Measurements from ENCODE around the gene KCNQ5. TPM values are rescaled to one million over a fixed set of nuclear protein-coding genes. Genes with fewer than 3 reads are reported as not detected.
"Not testable (repeated sequence)": the region's sequence is repeated elsewhere in the genome, so short reads cannot be mapped to it uniquely, and the experiment has no call there.

Gene KCNQ5
- total RNA-seq, 1 donor from 2014 or later = 0.11 TPM

DNA sequence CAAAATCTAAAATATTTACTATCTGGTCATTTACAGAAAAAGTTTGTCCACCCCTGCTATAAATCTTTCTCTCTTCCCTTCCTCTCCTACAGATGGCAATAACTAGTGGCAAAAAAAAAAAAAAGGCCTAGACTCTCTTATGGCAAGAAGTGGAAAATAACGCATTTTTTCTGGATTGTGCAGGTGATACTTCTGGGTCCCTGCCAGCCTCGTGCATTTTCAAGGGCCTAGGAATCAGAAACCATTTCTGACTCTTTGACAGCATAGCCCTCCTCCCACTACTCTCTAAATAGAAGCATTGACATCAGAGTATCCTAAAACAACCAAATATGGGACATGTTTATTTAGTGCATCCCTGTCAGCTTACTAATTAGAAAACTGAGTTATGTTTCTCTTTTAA, 352.4 kb downstream of the KCNQ5 start:
- peaks cover 6% of the 10 kb centered on the region for H3K9me3 ChIP-seq (replicated peaks)
- H3K27me3 ChIP-seq (ENCODE audit: low read depth) = no peaks in the 10 kb centered on the region
- intact Hi-C loops (cut with micrococcal nuclease) = no loop called here
- TF ChIP-seq, protein P1, sequence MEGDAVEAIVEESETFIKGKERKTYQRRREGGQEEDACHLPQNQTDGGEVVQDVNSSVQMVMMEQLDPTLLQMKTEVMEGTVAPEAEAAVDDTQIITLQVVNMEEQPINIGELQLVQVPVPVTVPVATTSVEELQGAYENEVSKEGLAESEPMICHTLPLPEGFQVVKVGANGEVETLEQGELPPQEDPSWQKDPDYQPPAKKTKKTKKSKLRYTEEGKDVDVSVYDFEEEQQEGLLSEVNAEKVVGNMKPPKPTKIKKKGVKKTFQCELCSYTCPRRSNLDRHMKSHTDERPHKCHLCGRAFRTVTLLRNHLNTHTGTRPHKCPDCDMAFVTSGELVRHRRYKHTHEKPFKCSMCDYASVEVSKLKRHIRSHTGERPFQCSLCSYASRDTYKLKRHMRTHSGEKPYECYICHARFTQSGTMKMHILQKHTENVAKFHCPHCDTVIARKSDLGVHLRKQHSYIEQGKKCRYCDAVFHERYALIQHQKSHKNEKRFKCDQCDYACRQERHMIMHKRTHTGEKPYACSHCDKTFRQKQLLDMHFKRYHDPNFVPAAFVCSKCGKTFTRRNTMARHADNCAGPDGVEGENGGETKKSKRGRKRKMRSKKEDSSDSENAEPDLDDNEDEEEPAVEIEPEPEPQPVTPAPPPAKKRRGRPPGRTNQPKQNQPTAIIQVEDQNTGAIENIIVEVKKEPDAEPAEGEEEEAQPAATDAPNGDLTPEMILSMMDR (IDR thresholded peaks at IDR 0.05; ENCODE audit: borderline replicate concordance) = no peak
- DNase-seq = no peak
- no peaks in the 10 kb centered on the region for H3K4me1 ChIP-seq
- no peaks in the 10 kb centered on the region for H3K36me3 ChIP-seq
- no peak overlapping the region for H3K27ac ChIP-seq (replicated peaks)
- H3K4me3 ChIP-seq = no peak overlapping the region

DNA sequence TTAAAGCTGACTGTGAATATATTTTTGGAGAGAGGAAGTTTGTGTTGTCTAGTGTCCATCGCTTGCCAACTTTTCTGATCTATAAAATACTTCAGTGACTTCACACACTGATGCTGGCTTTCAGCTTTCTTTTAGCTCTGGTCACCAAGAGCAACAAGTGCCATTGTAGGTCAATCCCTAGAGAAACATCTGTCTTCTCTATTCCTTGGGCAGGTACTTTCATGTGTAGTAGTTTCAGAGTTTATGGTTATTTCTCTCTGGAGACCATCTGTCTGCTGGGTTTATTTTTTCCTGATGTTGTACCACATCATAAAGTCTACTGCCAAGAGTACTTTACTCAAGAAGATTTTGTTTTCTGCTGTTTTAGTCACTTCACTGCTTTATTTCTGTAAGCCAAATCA, 353.5 kb downstream of the KCNQ5 start:
- Histone ChIP-seq H3K4me3 (no peak overlapping the region), H3K4me1 (no peaks in the 10 kb centered on the region), H3K27ac (replicated peaks) (no peak overlapping the region), H3K36me3 (no peaks in the 10 kb centered on the region), H3K27me3 (ENCODE audit: low read depth) (no peaks in the 10 kb centered on the region), H3K9me3 (replicated peaks) (peaks cover 14% of the 10 kb centered on the region)
- DNase-seq = no peak
- intact Hi-C loops (cut with micrococcal nuclease) = no loop called here
- TF ChIP-seq, protein P1 (IDR thresholded peaks at IDR 0.05; ENCODE audit: borderline replicate concordance) = no peak

DNA sequence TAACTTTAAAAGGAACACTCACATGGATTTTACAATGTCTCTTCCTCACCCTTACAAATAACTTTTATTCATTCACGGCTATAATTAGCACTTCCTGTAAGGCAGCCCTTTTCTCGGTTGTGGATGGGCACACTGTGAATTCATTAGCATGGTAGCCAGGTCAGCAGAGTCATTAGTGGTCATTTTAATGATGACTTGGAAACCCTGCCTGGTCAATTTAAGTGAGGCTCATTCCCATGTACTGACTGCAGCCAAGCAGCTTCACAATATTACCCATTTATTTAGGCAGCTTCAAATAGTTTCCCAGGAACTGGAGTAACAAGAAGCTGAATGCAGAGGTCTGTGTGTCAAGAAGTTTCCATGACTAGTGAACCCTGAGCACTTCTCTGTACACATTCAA, 354.6 kb downstream of the KCNQ5 start:
- intact Hi-C loops (cut with micrococcal nuclease) = no loop called here
- Histone ChIP-seq H3K27ac (replicated peaks) (no peak overlapping the region), H3K4me3 (no peak overlapping the region), H3K36me3 (no peaks in the 10 kb centered on the region), H3K9me3 (replicated peaks) (peaks cover 15% of the 10 kb centered on the region), H3K27me3 (ENCODE audit: low read depth) (no peaks in the 10 kb centered on the region), H3K4me1 (no peaks in the 10 kb centered on the region)
- no peak for DNase-seq
- TF ChIP-seq, protein P1 (IDR thresholded peaks at IDR 0.05; ENCODE audit: borderline replicate concordance) = no peak

DNA sequence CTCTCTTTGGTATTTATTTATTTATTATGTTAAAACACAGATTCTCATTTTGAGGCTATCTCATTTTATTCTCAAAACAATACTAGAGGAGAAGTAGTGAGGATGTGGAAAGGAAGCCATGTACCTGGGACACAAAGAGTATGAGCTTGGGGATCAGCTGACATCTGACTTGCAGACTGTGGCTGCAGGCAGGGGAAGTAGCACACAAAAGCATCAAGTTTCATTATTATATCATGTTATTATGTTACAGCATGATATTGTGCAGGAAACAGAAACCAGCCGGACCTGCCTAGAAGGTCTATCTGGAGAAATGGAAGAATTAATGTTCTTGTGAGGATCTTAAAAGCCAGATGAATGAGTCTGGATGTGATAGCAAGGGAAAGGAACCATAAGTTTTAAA, 355.2 kb downstream of the KCNQ5 start:
- DNase-seq = no peak
- Histone ChIP-seq H3K27ac (replicated peaks) (no peak overlapping the region), H3K36me3 (no peaks in the 10 kb centered on the region), H3K9me3 (replicated peaks) (peaks cover 15% of the 10 kb centered on the region), H3K4me3 (no peak overlapping the region), H3K4me1 (no peaks in the 10 kb centered on the region), H3K27me3 (ENCODE audit: low read depth) (no peaks in the 10 kb centered on the region)
- TF ChIP-seq, protein P1 (IDR thresholded peaks at IDR 0.05; ENCODE audit: borderline replicate concordance) = no peak
- intact Hi-C loops (cut with micrococcal nuclease) = no loop called here

DNA sequence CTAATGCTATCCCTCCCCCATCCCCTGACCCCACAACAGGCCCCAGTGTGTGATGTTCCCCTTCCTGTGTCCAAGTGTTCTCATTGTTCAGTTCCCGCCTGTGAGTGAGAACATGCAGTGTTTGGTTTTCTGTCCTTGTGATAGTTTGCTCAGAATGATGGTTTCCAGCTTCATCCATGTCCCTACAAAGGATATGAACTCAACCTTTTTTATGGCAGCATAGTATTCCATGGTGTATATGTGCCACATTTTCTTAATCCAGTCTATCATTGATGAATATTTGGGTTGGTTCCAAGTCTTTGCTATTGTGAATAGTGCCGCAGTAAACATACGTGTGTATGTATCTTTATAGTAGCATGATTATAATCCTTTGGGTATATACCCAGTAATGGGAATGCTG, 356.9 kb downstream of the KCNQ5 start:
- H3K36me3 ChIP-seq; H3K27ac ChIP-seq (replicated peaks); intact Hi-C loops (cut with micrococcal nuclease); H3K4me1 ChIP-seq; DNase-seq; H3K4me3 ChIP-seq; H3K27me3 ChIP-seq (ENCODE audit: low read depth): not testable (repeated sequence)
- peaks cover 15% of the 10 kb centered on the region for H3K9me3 ChIP-seq (replicated peaks)

DNA sequence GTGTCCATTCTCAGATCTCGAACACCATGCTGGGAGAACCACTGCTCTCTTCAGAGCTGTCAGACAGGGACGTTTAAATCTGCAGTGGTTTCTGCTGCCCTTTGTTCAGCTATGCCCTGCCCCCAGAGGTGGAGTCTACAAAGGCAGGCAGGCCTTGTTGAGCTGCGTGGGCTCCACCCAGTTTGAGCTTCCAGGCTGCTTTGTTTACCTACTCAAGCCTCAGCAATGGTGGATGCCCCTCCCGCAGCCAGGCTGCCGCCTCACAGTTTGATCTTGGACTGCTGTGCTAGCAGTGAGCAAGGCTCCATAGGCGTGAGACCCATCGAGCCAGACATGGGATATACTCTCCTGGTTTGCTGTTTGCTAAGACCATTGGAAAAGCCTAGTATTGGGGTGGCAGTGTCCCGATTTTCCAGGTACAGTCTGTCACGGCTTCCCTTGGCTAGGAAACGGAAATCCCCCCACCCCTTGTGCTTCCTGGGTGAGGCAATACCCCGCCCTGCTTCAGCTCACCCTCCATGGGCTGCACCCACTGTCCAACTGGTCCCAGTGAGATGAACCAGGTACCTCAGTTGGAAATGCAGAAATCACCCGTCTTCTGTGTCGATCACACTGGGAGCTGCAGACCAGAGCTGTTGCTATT, 362.4 kb downstream of the KCNQ5 start:
- intact Hi-C loops (cut with micrococcal nuclease); DNase-seq; H3K4me3 ChIP-seq; H3K27me3 ChIP-seq (ENCODE audit: low read depth); H3K4me1 ChIP-seq; H3K36me3 ChIP-seq; H3K27ac ChIP-seq (replicated peaks): not testable (repeated sequence)
- H3K9me3 ChIP-seq (replicated peaks) = peaks cover 25% of the 10 kb centered on the region
